ENCODE results near the gene KCNIP4.

The KCNIP4 gene

GRCh38 chr4:21869978-21870745 is 78.4 kb downstream of the KCNIP4 start:
- no peaks in the 10 kb centered on the region for H3K4me1 Mint-ChIP-seq
- no peaks in the 10 kb centered on the region for H3K36me3 Mint-ChIP-seq (ENCODE audit: low read depth)
- no peak overlapping the region for H3K27ac Mint-ChIP-seq
- DNase-seq: no peak
- no peak for TF ChIP-seq CTCF (IDR thresholded peaks at IDR 0.05)
- no peaks in the 10 kb centered on the region for H3K9me3 Mint-ChIP-seq
- H3K4me3 Mint-ChIP-seq: no peak overlapping the region
- H3K27me3 Mint-ChIP-seq (ENCODE audit: low read depth, poor library complexity): peaks cover 3% of the 10 kb centered on the region

DNA sequence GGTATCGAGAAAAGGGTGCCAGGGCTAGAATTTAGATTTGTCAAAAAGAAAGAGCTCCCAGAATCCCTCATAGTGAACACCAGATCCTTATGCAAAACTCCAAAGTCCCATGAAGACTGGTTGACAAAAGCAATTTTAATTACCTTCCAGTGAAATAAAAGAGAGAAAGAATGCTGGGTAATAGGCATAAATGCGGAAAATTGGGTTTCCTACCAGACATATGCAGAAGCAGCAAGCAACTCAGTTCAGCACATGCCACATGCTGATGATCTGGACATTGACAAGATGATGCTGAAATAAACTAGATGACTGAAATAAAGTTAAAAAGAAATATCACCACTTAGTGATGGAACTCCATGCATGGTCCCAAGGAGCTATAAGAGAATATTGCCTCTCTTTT is 83.9 kb downstream of the KCNIP4 start:
- no peak for DNase-seq
- Mint-ChIP-seq H3K27me3 (ENCODE audit: low read depth, poor library complexity) (peaks cover 3% of the 10 kb centered on the region), H3K4me1 (no peaks in the 10 kb centered on the region), H3K9me3 (no peaks in the 10 kb centered on the region), H3K4me3 (no peak overlapping the region), H3K27ac (no peak overlapping the region), H3K36me3 (ENCODE audit: low read depth) (no peaks in the 10 kb centered on the region)
- no peak for TF ChIP-seq CTCF (IDR thresholded peaks at IDR 0.05)

GRCh38 chr4:21862917-21863316 is 85.7 kb downstream of the KCNIP4 start:
- TF ChIP-seq CTCF (IDR thresholded peaks at IDR 0.05): no peak
- no peak for DNase-seq
- peaks cover 2% of the 10 kb centered on the region for H3K9me3 Mint-ChIP-seq
- H3K36me3 Mint-ChIP-seq (ENCODE audit: low read depth): no peaks in the 10 kb centered on the region
- H3K27me3 Mint-ChIP-seq (ENCODE audit: low read depth, poor library complexity): no peaks in the 10 kb centered on the region
- no peaks in the 10 kb centered on the region for H3K4me1 Mint-ChIP-seq
- no peak overlapping the region for H3K27ac Mint-ChIP-seq
- no peak overlapping the region for H3K4me3 Mint-ChIP-seq

DNA sequence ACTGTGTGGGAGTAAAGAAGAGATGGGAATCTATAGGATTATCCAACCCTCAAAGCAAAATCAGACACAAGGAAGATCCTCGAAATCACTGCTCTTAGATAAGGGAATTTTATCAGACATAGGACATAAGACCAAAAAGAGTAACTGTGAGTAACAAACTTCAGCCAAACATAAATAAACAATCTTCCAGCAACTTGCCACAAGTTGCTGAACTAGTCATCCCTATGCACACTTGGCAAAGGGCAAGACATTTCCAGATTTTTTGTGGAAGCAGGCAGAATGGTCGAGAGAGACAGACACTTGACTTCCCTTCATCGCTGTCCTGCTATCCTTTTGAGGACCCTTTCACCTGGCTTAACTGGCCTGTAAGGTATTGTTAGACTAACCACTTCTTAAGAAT is 89.6 kb downstream of the KCNIP4 start:
- Mint-ChIP-seq H3K4me1 (no peaks in the 10 kb centered on the region), H3K27ac (no peak overlapping the region), H3K36me3 (ENCODE audit: low read depth) (no peaks in the 10 kb centered on the region), H3K9me3 (peaks cover 7% of the 10 kb centered on the region), H3K4me3 (no peak overlapping the region), H3K27me3 (ENCODE audit: low read depth, poor library complexity) (peaks cover 7% of the 10 kb centered on the region)
- no peak for TF ChIP-seq CTCF (IDR thresholded peaks at IDR 0.05)
- DNase-seq: no peak

- H3K9me3 Mint-ChIP-seq: peaks cover 7% of the 10 kb centered on the region
- H3K4me3 Mint-ChIP-seq: no peak overlapping the region
- H3K4me1 Mint-ChIP-seq: no peaks in the 10 kb centered on the region
- no peak overlapping the region for H3K27ac Mint-ChIP-seq
- TF ChIP-seq CTCF (IDR thresholded peaks at IDR 0.05): no peak
- H3K36me3 Mint-ChIP-seq (ENCODE audit: low read depth): no peaks in the 10 kb centered on the region
- DNase-seq: no peak
- peaks cover 7% of the 10 kb centered on the region for H3K27me3 Mint-ChIP-seq (ENCODE audit: low read depth, poor library complexity)
These were observed 91.8 kb downstream of the KCNIP4 start for GRCh38 chr4:21856754-21857153.

DNA sequence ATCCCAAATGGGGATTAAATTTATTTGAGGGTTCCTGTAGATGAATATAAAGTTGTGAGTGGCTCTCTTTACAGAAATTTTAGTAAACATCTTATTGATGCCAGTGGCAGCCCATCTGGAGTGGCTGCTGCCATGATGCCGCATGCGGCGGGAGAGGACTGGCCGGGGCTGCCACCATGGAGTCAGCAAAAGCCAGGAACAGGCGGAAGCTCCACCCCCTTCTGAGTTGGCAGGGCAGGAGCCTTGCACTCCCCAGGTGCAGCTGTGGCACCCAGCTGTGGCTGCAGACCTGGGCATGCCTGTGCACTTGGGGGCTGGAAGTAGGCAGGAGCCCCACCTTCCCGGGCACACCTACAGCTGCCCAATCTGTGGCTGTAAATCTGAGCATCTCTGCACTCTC is 92.3 kb downstream of the KCNIP4 start:
- Mint-ChIP-seq H3K36me3 (ENCODE audit: low read depth) (no peaks in the 10 kb centered on the region), H3K9me3 (peaks cover 7% of the 10 kb centered on the region), H3K27ac (no peak overlapping the region), H3K27me3 (ENCODE audit: low read depth, poor library complexity) (peaks cover 7% of the 10 kb centered on the region), H3K4me1 (no peaks in the 10 kb centered on the region), H3K4me3 (no peak overlapping the region)
- no peak for DNase-seq
- no peak for TF ChIP-seq CTCF (IDR thresholded peaks at IDR 0.05)

Data from nephron progenitor cell (in vitro differentiated cells).